HG02840 (cell line): ENCODE measurements around the gene CPEB1.

Source experiments
- ATAC-seq: cut with Tn5 transposase; IDR thresholded peaks from one replicate; pipeline ENCODE4 v1.9.1; 2021; ENCODE audit warnings: mild to moderate bottlenecking, moderate library complexity, moderate number of reproducible peaks; ENCODE audit not compliant: unreplicated experiment, low FRiP score

The CPEB1 gene

DNA sequence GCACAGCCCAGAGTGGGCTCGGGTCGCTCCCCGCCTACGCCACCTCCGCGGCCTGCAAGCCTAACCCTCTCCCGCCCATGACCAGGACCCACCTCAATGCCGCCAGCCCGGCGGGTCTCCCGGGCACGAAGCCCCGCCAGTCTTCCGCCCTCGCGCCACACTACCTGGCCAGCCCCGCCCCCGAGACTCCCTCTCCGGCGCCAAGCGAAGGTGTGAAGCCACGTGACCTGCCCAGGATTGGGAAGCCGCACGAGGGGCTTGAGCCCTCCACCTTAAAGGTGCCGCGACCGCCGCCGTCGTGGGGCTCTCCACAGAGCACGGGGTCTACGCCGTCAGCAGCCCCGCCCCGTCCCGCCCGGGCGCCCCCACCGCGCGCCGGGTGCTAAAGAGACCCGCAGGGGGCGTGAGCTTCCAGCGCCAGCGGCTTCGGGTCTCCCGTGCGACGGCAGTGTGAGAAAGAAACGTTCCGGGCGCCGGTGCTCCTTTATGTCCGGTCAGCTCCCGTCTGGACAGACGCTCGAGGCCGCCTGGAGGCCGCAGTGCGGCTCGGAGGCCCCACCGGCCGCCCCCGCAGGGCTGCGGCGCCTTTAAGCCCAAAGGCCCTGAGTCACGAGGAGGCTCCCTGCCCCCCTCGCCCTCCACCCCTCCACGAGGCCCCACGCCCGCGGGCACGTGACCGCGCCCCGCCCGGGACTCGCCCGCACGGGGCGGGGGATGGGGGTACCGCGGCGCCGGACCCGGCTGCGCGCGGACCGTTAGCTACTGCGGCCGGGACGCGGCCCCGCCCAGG is at the start of gene CPEB1:
TSS of gene CPEB1 (minus strand) at position 319 of the 790 bp plus-strand sequence. CDS start 18,904 bp downstream, outside the sequence.
- no peak for ATAC-seq

DNA sequence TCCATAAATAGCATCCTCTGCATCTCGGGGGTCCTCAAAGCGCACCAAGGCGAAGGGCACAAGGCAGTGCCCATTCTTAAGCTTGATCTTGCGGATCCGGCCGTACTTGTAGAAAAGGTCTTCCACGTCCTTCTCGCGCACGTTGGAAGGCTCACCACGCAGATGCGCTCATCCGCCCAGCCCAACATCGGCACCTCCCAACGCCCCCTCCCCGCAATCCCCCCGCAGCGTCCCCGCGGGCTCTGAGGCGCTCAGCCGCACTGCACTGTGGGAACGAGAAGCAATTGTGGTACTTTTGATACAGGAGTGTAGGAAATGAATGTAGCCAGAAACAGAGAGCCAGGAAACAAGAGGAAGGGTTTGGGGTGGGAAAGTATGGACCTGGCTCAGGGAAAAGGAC is 45.0 kb upstream of the CPEB1 start:
- no peak for ATAC-seq

DNA sequence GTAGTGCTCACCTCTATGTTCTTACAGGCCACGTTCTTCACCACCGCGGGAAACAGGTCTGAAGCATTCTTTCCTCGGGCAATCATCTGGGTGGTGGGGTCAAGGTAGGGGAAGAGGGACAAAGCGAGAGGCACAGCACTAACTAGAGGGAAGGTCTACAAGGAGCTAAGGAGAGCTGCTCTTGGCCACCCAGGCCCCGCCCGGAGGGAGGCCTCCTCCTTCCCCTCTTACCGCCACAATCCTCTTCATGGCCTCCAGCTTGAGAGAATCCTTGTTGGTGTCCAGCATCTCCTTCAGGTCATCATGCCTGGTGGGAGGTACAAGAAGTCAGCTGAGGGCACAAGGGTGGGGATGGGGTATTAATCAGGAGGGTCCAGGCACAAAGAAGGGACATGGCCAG is 42.0 kb upstream of the CPEB1 start:
- ATAC-seq, result no peak

DNA sequence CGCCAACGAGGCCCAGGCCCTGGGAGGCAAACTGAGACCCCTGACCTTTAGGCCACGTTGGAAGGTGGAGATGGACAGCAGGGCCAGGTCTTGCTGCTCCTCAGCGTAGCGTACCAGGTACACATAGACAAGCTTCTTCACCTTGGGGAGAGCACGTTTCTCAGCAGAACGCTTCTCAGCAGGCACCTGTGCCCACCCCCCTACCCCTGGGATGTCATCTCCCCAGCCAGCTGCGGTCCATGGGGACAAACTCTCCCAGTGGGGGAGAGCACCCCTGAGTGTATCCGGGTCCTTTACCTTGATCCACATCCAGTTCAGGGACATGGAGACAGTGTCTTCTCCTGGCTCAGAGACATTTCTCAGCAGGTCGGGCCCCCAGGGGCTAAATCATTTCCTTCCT is 41.5 kb upstream of the CPEB1 start:
- ATAC-seq, result no peak

DNA sequence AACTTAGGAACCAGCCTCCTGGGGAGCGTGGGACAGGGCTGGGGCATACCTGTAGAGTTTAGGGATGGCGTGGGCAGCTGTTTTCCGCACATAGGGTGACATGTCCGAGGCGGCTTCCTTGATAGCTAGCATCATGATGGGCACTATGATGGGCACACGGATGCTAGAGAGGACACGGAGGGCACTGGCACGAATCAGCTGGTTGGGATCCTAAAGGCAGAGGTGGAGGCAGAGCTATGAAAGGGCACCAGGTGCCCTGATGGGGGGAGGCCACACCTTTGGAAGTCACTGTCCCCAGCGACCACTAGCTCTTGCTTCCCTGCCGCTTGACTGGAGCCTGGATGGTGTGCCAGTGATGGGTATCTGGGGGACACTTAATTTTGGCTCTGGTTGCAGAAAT is 34.2 kb upstream of the CPEB1 start:
- no peak for ATAC-seq

DNA sequence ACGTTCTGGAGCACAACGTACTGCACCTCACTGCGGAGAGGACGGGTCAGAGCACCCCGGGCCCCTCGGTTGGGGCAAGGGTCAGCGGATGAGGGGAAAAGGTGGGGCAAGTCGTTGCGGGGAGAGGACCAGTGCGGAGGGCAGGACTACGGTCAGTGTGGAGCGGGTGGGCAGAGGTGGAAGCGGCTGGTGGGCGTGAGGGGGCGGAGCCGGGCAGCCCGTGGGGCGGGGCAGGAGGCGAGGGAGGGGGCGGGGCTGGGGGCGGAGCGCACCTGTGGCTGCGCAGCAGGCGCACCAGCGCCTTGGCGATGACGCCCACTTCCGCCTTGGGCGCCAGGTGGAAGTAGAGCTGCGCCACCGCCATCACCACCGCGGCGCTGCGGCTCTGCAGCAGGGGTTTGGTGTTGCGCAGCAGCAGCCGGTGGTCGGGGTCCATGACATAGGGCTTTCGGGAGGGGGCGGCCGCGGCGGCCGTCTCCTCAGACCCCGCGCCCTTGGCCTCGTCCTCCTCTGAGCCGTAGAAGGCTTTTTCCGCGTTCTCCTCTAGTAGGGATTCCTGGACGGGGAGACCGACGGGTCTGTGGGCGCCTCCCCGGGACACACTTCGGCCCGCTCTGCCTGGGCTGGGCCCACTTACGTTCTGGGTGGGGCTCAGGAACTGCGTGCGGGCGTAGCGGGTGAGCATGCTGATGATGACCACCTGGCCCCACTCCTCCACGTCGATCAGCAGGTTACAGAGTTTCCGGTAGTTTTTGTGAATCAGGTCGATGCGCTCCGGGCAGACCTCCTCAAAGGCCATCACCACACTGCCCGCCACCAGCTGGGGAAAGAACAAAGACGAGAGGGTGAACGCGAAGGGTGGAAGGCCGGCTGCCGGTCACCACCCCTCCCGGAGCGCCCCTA is 33.3 kb upstream of the CPEB1 start:
- ATAC-seq, result no peak

DNA sequence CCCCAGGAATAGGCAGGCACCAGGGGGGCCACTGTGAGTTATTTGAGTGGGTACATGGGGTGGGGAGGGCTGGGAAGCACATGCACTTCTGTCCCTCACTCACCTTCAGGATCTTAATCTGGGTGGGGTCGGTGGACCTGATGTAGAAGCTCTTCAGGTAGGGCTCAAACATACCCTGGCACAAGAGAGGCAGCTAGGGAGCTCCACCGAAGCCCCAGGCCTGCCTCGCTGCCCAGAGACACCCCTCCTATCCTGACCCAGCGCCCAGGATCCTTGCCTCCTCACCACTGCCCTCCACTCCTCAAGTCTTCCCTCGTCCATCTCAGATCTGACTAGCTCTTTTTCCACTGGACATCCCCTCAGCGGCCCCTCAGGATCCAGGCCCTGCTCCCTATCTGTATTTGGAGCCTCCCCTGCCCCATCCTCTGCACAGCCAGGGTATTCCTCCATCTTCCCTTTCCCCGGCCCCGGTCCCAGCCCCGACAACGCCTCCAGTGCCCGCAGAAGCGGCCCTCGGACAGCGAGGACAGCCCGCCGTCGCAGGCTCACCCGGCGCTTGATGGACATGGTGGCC is 32.5 kb upstream of the CPEB1 start:
- no peak for ATAC-seq

DNA sequence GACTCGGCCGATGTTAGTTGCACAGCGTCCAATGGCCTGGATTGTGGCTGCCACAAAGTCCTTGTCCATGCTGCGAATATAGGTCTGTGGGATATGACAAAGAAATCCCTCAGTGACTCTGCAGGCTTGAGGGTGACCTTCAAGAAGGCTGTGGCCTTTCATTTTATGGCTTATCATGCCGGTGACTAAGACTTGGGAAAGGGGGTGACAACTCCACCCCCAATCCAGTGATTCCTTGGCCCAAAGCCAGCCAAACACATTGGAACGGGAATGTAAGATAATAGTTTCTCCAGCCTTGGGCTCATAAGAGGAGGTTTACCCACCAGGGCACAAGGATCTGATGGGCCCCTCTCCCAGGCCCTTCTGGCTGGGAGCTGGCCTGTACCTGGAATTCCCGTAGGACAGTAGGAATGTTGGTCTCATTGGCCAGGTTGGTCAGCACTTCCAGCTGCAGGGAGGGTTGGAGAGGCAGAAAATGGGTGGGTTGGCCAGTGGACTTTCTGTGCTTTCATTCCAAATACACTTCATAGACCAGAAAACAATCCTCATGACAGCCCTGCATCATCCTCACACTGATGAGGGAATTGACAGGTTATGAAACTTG is 30.7 kb upstream of the CPEB1 start:
- ATAC-seq, result no peak

DNA sequence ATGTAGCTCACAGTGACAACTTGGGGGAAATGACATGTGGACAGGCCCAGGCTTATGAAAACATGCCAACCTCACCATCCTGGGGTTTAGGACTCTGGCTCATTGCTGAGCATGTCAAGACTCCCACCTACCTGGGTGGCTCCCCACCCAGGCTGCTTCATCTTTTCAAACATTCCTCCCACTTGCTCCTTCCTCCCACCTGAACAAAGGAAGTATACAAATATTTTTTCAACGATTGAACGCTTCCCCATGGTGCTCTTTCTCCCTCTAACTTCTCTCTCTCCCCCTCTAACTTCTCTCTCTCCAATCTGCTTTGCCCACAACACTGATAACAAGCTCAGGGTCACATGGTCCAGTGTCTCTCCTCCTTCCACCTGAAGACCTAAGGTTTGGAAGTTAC is 27.7 kb upstream of the CPEB1 start:
- ATAC-seq, result no peak

DNA sequence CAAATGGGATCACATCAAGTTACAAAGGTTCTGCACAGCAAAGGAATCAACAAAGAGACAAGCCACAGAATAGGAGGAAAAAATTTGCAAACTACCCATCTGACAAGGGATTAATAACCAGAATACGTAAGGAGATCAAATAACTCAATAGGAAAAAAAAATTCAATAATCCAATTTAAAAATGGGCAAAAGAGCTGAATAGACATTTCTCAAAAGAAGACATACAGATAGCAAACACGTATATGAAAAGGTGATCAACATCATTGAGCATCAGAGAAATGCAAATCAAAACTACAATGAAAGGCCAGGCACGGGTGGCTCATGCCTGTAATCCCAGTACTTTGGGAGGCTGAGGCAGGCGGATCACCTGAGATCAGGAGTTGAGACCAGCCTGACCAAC is 23.5 kb upstream of the CPEB1 start:
- no peak for ATAC-seq

DNA sequence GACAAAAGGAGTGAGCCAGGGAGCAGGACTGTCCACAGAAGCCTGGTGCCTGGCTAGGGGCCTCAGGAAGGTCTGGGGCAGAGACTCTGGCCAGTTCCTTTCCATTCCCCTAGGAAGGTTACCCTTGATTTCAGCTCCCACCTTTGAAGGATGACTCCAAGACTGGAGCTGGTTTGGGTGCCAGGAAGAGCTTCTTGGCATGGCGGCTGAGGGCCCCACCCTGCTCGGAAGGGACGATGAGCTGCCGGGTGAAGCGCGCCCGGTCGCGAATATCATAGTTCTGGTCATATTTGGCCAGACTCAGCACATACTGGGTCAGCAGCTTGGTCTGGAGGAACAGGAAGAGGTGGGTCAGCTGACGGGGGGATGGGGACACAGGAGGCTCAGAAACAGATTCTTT is 19.4 kb upstream of the CPEB1 start:
- no peak for ATAC-seq

DNA sequence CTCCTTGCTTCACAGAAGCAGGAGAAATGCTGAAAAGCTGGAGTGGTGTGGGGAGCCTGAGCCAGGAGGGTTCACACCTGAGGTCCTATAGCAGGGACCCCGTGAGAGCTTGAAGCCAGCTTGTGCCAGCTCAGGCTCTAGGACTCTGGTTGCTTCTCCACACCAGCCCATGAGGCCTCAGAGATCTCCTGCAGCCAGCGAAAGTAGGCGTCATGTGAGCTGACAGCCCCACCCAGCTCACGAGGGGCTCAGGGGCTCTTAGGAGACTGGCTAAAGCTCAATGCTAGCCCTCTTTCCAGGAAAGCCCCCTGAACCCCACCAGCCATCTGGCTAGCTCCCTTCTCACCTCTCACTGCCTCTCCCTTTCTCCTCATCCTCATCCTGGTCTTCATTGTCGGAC is 16.9 kb upstream of the CPEB1 start:
- no peak for ATAC-seq

DNA sequence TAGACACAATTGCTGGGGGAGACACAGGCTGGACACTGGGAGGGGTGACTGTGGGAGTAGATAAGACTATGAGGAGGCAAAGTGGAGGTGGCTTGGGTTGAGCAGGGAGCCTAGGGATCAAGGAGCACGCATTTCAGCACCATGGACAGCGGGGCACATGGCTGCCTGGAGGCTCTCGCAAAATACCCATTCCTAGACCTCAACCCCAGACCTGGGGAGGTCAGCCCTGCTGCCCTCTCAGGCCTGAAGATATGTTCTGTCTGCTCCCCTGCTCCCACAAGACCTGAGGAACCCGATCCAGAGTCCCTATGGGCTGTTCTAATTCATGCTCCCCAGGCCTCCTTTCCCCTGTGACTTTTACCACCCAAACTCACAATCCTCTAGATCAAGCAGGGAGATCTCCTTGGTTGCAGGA is 16.0 kb upstream of the CPEB1 start:
- ATAC-seq, result no peak

DNA sequence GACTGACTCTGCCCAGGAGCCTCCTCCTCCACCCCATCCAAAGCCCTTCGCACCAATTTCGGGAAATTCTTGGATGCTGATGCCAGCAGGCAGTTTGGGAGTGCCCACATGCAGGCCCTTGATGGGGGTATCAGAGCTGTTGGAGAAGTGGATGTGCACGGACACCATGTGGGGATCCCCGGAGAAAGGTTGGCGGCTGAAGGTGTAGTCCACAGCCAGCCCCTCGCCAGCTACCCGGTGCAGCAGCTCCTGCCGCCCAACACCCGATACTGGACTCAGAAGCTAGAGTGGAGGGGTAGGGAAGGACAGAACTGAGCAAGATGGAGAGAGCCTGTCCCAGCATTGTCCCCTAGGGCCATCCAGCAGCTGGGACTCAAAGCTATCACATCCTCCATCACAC is 15.5 kb upstream of the CPEB1 start:
- ATAC-seq, result no peak

DNA sequence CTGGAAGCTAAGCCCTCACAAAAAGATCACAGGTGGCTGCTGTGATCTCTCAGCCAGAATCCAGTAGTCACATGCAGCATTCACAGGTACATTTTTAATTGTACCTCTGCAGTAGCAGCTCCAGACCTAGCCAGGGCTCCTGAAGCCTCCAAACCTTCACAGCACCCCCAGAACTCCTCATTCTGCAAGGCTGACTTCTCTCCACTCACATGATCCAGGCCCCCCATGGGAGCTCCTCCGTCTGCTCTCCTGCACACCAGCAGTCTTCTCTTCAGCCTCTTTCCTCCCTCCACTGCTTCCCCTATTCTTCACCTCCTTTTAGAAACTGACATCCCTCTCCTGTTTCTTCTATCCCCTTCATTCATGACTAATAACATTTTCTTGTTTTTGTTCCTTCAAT is 13.2 kb upstream of the CPEB1 start:
- no peak for ATAC-seq

DNA sequence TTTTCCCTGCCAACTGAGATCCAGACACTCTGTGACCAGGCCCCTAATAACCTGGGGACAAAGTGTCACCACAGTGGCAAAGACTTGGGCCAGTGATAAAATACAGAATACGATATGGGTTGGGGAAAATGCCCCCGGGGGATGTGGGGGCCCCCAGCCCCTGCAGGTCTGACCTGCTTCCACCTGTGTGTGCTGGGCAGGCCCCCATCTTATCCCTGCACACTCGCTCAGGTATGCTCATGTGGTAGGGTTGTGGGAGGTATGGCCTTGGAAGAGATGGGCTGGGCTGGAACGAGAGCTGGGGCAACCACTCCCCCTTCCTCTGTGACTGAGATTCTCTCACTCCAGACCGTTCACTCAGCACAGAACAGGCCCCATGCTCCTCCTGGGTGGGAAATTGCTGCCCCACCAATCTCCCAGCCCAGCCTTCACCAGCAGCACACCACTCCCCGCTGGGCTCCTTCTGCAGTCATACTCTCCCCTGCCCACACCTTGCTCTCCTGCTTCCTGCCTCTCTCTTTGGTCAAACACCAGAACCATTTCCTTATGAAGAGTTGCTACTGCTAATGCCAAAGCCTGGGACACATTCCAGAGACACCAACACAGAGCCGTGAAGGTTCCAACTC is 9.6 kb upstream of the CPEB1 start:
- no peak for ATAC-seq

DNA sequence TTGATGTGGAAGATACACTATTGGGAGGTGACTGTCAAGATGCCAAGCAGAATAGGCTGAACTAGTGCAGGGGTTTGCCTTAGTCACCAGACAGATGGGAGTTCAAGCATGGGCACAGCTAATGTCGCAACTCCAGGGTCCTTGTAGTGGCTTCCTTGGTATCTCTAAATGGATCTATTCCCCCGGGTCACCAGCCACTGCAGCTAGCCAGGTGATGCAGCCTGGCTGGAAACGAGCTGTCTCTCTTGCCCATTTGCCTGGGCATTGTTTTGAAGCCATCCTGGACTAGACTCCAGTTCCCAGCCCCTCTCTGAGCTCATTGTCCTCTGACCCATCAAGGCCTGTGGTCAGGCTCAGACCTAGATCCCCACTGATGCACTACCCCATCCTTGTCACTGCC is 8.4 kb upstream of the CPEB1 start:
- no peak for ATAC-seq

DNA sequence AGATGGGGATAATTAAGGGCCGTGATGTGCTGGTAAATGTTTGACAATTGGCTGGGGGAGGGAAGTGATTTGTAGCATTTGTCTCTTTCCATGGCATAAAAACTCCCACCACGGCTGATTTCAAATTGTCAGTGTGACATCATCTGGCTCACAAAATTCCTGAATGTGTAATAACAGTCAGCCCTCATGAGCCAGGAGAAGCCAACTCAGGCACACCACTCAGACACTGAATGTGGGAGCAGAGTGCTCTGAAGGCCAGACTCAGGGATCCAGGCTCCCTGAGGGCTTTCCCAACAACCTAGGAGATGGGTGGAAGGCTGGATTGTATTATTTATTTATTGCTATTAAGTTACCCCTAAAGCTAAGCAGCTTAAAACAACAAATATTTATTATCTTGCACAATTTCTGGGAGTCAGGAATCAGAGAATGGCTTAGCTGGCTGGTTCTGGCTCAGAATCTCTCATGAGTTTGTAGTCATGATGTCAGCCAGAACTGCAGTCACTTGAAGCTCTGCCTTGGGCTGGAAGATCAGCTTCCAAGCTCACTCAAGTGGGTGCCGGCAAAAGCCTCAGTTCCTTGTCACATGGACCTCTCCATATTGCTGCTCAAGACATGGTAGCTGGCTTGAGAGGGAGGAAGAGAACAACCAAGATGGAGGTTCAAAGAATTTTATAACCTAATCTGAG is 6.5 kb upstream of the CPEB1 start:
- ATAC-seq, result no peak

DNA sequence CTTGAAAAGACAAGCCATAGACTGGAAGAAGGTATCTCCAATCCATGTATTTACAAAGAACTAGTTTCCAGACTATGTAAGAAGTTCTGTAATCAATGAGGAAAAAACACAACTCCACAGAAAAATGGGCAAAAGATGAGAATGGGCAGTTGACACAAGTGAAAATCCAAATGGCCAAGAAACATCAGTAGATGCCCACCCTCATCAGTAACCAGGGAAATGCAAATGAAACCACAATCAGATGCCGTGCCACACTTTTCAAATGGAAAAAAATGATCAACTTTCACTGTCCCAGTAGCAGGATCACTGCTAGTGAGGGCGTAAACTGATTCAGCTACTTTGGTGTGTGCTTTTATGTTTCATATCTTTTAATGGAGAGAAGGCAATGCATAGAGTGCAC is 4.5 kb upstream of the CPEB1 start:
- ATAC-seq, result no peak
